H1 (cell line): ENCODE measurements around the gene LRP2BP. TPM values are rescaled to one million over a fixed set of nuclear protein-coding genes. Genes with fewer than 3 reads are reported as not detected.

Experiments
- CTCF ChIA-PET: fragments of 300-600 bp; sonication (Branson Sonifier 250); formaldehyde crosslinking; loops from one replicate; lab custom pipeline; 2021; ENCODE audit not compliant: partially characterized antibody; lab: Charles Lee
- POLR2A ChIA-PET: fragments of 300-600 bp; sonication (Branson Sonifier 250); formaldehyde crosslinking; loops from one replicate; lab custom pipeline; 2021; ENCODE audit warnings: inconsistent platforms; ENCODE audit not compliant: partially characterized antibody; lab: Charles Lee
- DNase-seq, 2 experiments: peaks; one replicate each; pipeline versions ENCODE4 v3.0.0 to v3.0.0-alpha.2; 2010 to 2022; ENCODE audit warnings: low spot score in 2 of 2, low read depth in 1 of 2, mixed read lengths in 1 of 2
- FAIRE-seq: peaks from 2 replicates; lab custom pipeline; 2011; peaks lifted over from hg19 to GRCh38; lab: Jason Lieb, UNC
- H2AFZ ChIP-seq: 2 replicates; pipeline ENCODE4 v1.8.1; 2012; ENCODE audit warnings: low read length, inconsistent platforms
- H2AK5ac ChIP-seq: 2 replicates; pipeline ENCODE4 v1.6.1; 2013; ENCODE audit warnings: low read depth, low read length
- H2BK120ac ChIP-seq: replicated peaks from 2 replicates; pipeline ENCODE3; 2013; ENCODE audit warnings: low read depth, low read length, inconsistent platforms
- H2BK12ac ChIP-seq: 2 replicates; pipeline ENCODE4 v1.6.1; 2013; ENCODE audit warnings: low read depth, low read length
- H2BK15ac ChIP-seq: 2 replicates; pipeline ENCODE4 v1.6.1; 2013; ENCODE audit warnings: low read length
- H2BK20ac ChIP-seq: 2 replicates; pipeline ENCODE4 v1.6.1; 2013; ENCODE audit warnings: low read length
- H2BK5ac ChIP-seq: 2 replicates; pipeline ENCODE4 v1.6.1; 2013; ENCODE audit warnings: low read depth, low read length
- H3K14ac ChIP-seq: 2 replicates; pipeline ENCODE4 v1.6.1; 2013; ENCODE audit warnings: inconsistent platforms; ENCODE audit not compliant: insufficient read length
- H3K18ac ChIP-seq: 2 replicates; pipeline ENCODE4 v1.6.1; 2013; ENCODE audit warnings: low read length; ENCODE audit errors: extremely low read depth
- H3K23ac ChIP-seq: 2 replicates; pipeline ENCODE4 v1.6.1; 2013; ENCODE audit warnings: inconsistent platforms; ENCODE audit not compliant: insufficient read length
- H3K23me2 ChIP-seq: 2 replicates; pipeline ENCODE4 v1.6.1; 2013; ENCODE audit warnings: low read depth, low read length
- H3K27ac ChIP-seq: 2 replicates; pipeline ENCODE4 v1.6.1; 2011; ENCODE audit warnings: low read depth, low read length, inconsistent platforms
- H3K27me3 ChIP-seq, 4 experiments: replicated peaks in 1 of 4; 1 replicate in 1 of 4; 2 replicates in 3 of 4; pipeline versions ENCODE4 v1.6.1 to v1.8.1; 2011 to 2013; ENCODE audit warnings: low read length in 3 of 4, mild to moderate bottlenecking in 3 of 4, inconsistent platforms in 2 of 4, mixed read lengths in 2 of 4, moderate library complexity in 1 of 4; ENCODE audit not compliant: control insufficient read depth in 3 of 4, insufficient read depth in 3 of 4; ENCODE audit errors: extremely low read depth in 1 of 4
- H3K36me3 ChIP-seq, 4 experiments: 2 replicates each; pipeline versions ENCODE4 v1.6.1 to v1.8.1; 2011 to 2013; ENCODE audit warnings: mild to moderate bottlenecking in 4 of 4, low read length in 3 of 4, moderate library complexity in 2 of 4, control low read depth in 1 of 4, inconsistent platforms in 1 of 4; ENCODE audit not compliant: insufficient read depth in 4 of 4, control insufficient read depth in 2 of 4
- H3K4ac ChIP-seq: replicated peaks from 2 replicates; pipeline ENCODE3; 2013; ENCODE audit warnings: low read length, low read depth, mixed read lengths, inconsistent platforms; ENCODE audit not compliant: insufficient read length
- H3K4me1 ChIP-seq, 4 experiments: replicated peaks in 1 of 4; 1 replicate in 1 of 4; 2 replicates in 3 of 4; pipeline versions ENCODE4 v1.6.1 to v1.8.1; 2011 to 2013; ENCODE audit warnings: low read length in 3 of 4, inconsistent platforms in 2 of 4, mixed read lengths in 1 of 4; ENCODE audit not compliant: insufficient read depth in 4 of 4, control insufficient read depth in 3 of 4
- H3K4me2 ChIP-seq, 2 experiments: 2 replicates each; pipeline versions ENCODE4 v1.6.1 to v1.8.1; 2011 to 2013; ENCODE audit warnings: low read depth in 2 of 2, low read length in 2 of 2, control low read depth in 1 of 2, inconsistent platforms in 1 of 2, mild to moderate bottlenecking in 1 of 2; ENCODE audit not compliant: insufficient read depth in 1 of 2
- H3K4me3 ChIP-seq, 4 experiments: fragments of 200-600, 300-600 bp in 1 of 4; sonication (generic), shearing (Covaris generic), sonication (Bioruptor Twin) in 1 of 4; 2 replicates each; pipeline versions ENCODE4 v1.5.1 to v1.8.1; 2011 to 2016; ENCODE audit warnings: low read length in 4 of 4, low read depth in 3 of 4, control low read depth in 2 of 4, inconsistent platforms in 2 of 4, mild to moderate bottlenecking in 2 of 4, mixed read lengths in 1 of 4, moderate library complexity in 1 of 4; ENCODE audit not compliant: insufficient read depth in 2 of 4; ENCODE audit errors: extremely low read depth in 1 of 4
- H3K56ac ChIP-seq: replicated peaks from 2 replicates; pipeline ENCODE3; 2013; ENCODE audit warnings: low read depth, mild to moderate bottlenecking, mixed read lengths, low read length, inconsistent platforms; ENCODE audit not compliant: insufficient read length
- H3K79me1 ChIP-seq: 2 replicates; pipeline ENCODE4 v1.6.1; 2013; ENCODE audit warnings: low read depth, low read length, control low read depth
- H3K79me2 ChIP-seq, 2 experiments: 2 replicates each; pipeline versions ENCODE4 v1.6.1 to v1.8.1; 2012 to 2013; ENCODE audit warnings: low read length in 2 of 2, mild to moderate bottlenecking in 2 of 2, inconsistent platforms in 1 of 2; ENCODE audit not compliant: insufficient read depth in 2 of 2, control insufficient read depth in 1 of 2
- H3K9ac ChIP-seq, 4 experiments: replicated peaks in 1 of 4; 1 replicate in 1 of 4; 2 replicates in 3 of 4; pipeline versions ENCODE4 v1.6.1 to v1.8.1; 2011 to 2013; ENCODE audit warnings: low read depth in 3 of 4, low read length in 3 of 4, control low read depth in 2 of 4, mild to moderate bottlenecking in 2 of 4, moderate library complexity in 2 of 4, inconsistent platforms in 1 of 4; ENCODE audit errors: extremely low read depth in 1 of 4
- H3K9me3 ChIP-seq, 2 experiments: 2 replicates each; pipeline versions ENCODE4 v1.6.1 to v1.8.1; 2012 to 2013; ENCODE audit warnings: mild to moderate bottlenecking in 2 of 2, moderate library complexity in 2 of 2, control low read depth in 1 of 2, inconsistent platforms in 1 of 2, low read depth in 1 of 2, low read length in 1 of 2, mixed read lengths in 1 of 2; ENCODE audit not compliant: insufficient read depth in 2 of 2
- H4K20me1 ChIP-seq, 2 experiments: replicated peaks in 1 of 2; 2 replicates each; pipeline versions ENCODE3 to v1.8.1; 2011 to 2013; ENCODE audit warnings: inconsistent platforms in 2 of 2, low read length in 2 of 2, mild to moderate bottlenecking in 1 of 2; ENCODE audit not compliant: insufficient read depth in 2 of 2, control insufficient read depth in 1 of 2
- H4K5ac ChIP-seq: 2 replicates; pipeline ENCODE4 v1.6.1; 2013; ENCODE audit warnings: low read length, low read depth, mixed read lengths, inconsistent platforms; ENCODE audit not compliant: insufficient read length
- H4K8ac ChIP-seq: 2 replicates; pipeline ENCODE4 v1.8.0; 2013; ENCODE audit warnings: mild to moderate bottlenecking, moderate library complexity, low read length, inconsistent platforms; ENCODE audit not compliant: insufficient read depth; ENCODE audit errors: extremely low read depth
- H4K91ac ChIP-seq: replicated peaks from 2 replicates; pipeline ENCODE3; 2013; ENCODE audit warnings: low read length, mixed read lengths, inconsistent platforms; ENCODE audit not compliant: insufficient read length
- KDM1A ChIP-seq: fragments of 200-600, 300-600 bp; sonication (generic); IDR thresholded peaks from 2 replicates; pipeline ENCODE4 v1.7.1; 2016; ENCODE audit warnings: mild to moderate bottlenecking, low read length, borderline replicate concordance
- KDM4A ChIP-seq: IDR thresholded peaks from one replicate; pipeline ENCODE4 v1.7.1; 2012; ENCODE audit warnings: low read depth, mild to moderate bottlenecking, moderate library complexity, low read length, inconsistent platforms; ENCODE audit not compliant: severe bottlenecking
- WGBS, 2 experiments: shearing (Covaris generic) in 1 of 2; methylation state at CpG; one replicate each; pipeline versions ENCODE4 v1.1.6 to v1.1.7; 2013 to 2015; ENCODE audit warnings: low lambda C conversion rate in 2 of 2, mixed read lengths in 2 of 2, inconsistent platforms in 1 of 2, low coverage in 1 of 2, missing lambda C conversion rate in 1 of 2; ENCODE audit not compliant: insufficient replicate concordance in 2 of 2, insufficient coverage in 1 of 2, insufficient read length in 1 of 2; ENCODE audit errors: extremely low coverage in 1 of 2, missing lambda C conversion rate in 1 of 2; 5-methylcytosine and 5-hydroxymethylcytosine counted together
- polyA plus RNA-seq, 7 experiments: library from polyadenylated mRNA; depleted of rRNA in 3 of 7; stranded (reverse) in 5 of 7; unstranded in 2 of 7; fragments of >200 nt in 5 of 7; fragments of 200-250 nt in 2 of 7; gene quantifications; 1 replicate in 5 of 7; 2 replicates in 1 of 7; 4 replicates in 1 of 7; pipeline versions ENCODE4 v1.2.1 to v1.2.3, GENCODE V29; 2011 to 2013; ENCODE audit warnings: missing spikeins in 2 of 7, mixed read lengths in 2 of 7
- total RNA-seq: library from RNA; stranded (reverse); fragmentation: NEBNext Ultra II Directional; extraction: Animal tissue kit (Norgen Biotek cat#: 25700); gene quantifications from 2 replicates; pipeline ENCODE4 v1.2.1, GENCODE V29; 2021

The LRP2BP gene
- total and polyA plus RNA-seq, 2 of the 8 experiments (the other 6 are each of a cell fraction or from before 2014, with no cell fraction given) = 0.12 to 0.30 TPM

GRCh38 chr4:185424905-185425646 lies 29.4 kb upstream of the LRP2BP start:
- H3K9me3 ChIP-seq = no peaks in the 10 kb centered on the region
- no peak overlapping the region for H2AK5ac ChIP-seq
- peaks cover 9% of the 10 kb centered on the region for H3K23me2 ChIP-seq
- POLR2A ChIA-PET = interaction anchor here (0.7 to 1.5 kb wide), 7 partner anchors 8 to 691 kb away, joined by 3 to 6 read pairs (median 3); partner anchors contain the start of genes ANKRD37 and CENPU
- no peaks in the 10 kb centered on the region for H3K27me3 ChIP-seq
- H3K56ac ChIP-seq = peak overlapping the region; percentile 64
- DNase-seq (no peak), FAIRE-seq (no peak)
- WGBS, 2 experiments = 21% methylated on average over 13 of the region's 13 CpGs; no CpG with 5 or more reads in 1 of the 2 experiments
- peak overlapping the region; percentile 64 for H4K5ac ChIP-seq
- H3K9ac ChIP-seq = peak overlapping the region; percentile 38 to 100 (median 82); a peak in 6 of 7 replicates
- peaks cover 0 to 4% (median 3%) of the 10 kb centered on the region in 4 experiments; a peak in 2 of 8 replicates for H3K36me3 ChIP-seq
- H2BK20ac ChIP-seq = no peak overlapping the region
- no peak overlapping the region for H2BK15ac ChIP-seq
- no peak overlapping the region; the same call in 1 of the 2 replicates for H3K18ac ChIP-seq
- no peak overlapping the region for H3K23ac ChIP-seq
- peak overlapping the region; percentile 100; the same call in 1 of the 2 replicates for H3K27ac ChIP-seq
- H3K4me3 ChIP-seq = peak overlapping the region; percentile 85 to 98 (median 90)
- no peak overlapping the region for H3K4ac ChIP-seq
- no peak overlapping the region for H4K91ac ChIP-seq
- H4K20me1 ChIP-seq = no peaks in the 10 kb centered on the region
- 0 out of 2 replicates have a peak overlapping the region, but pooled peaks have one; percentile 32 for H2BK12ac ChIP-seq
- CTCF ChIA-PET = interaction anchor here (0.6 to 3.3 kb wide), 10 partner anchors 22 to 613 kb away, joined by 3 to 16 read pairs (median 4); partner anchors contain the start of genes ANKRD37, LRP2BP and SLC25A4
- no peak overlapping the region for H3K14ac ChIP-seq
- H2BK5ac ChIP-seq = peak overlapping the region; percentile 100; the same call in 1 of the 2 replicates
- H3K79me2 ChIP-seq = peaks cover 4 to 10% of the 10 kb centered on the region in 2 experiments; a peak in 2 of 4 replicates
- H4K8ac ChIP-seq = peak overlapping the region; percentile 92; the same call in 1 of the 2 replicates
- peak overlapping the region; percentile 80 for H2AFZ ChIP-seq
- H2BK120ac ChIP-seq = peak overlapping the region; percentile 31
- peaks cover 0 to 5% (median 2%) of the 10 kb centered on the region in 4 experiments; a peak in 3 of 7 replicates for H3K4me1 ChIP-seq
- peak overlapping the region; percentile 84 to 85 for H3K4me2 ChIP-seq
- no peaks in the 10 kb centered on the region for H3K79me1 ChIP-seq
- no peak for TF ChIP-seq KDM1A
- TF ChIP-seq KDM4A = no peak
